Neuron (in vitro differentiated cells): ENCODE data around the gene CDH22.

ENCODE experiments used
- H2AFZ ChIP-seq: one replicate; pipeline ENCODE4 v1.6.1; 2013; ENCODE audit warnings: low read depth, mild to moderate bottlenecking, inconsistent platforms, low read length, moderate library complexity
- H3K27me3 ChIP-seq: one replicate; pipeline ENCODE4 v1.6.1; 2013; ENCODE audit warnings: low read length; ENCODE audit not compliant: insufficient read depth
- H3K36me3 ChIP-seq: one replicate; pipeline ENCODE4 v1.6.1; 2013; ENCODE audit warnings: low read length; ENCODE audit not compliant: insufficient read depth
- H3K4me1 ChIP-seq: one replicate; pipeline ENCODE4 v1.6.1; 2013; ENCODE audit warnings: low read length; ENCODE audit not compliant: insufficient read depth
- H3K4me3 ChIP-seq: 2 replicates; pipeline ENCODE4 v1.5.1; 2013; ENCODE audit warnings: mild to moderate bottlenecking, low read length, moderate library complexity
- H3K9me3 ChIP-seq: one replicate; pipeline ENCODE4 v1.6.1; 2013; ENCODE audit warnings: low read length

Gene CDH22

GRCh38 chr20:46240881-46241280, 67.4 kb downstream of the CDH22 start:
- no peak overlapping the region for H3K4me3 ChIP-seq
- no peaks in the 10 kb centered on the region for H3K36me3 ChIP-seq
- no peaks in the 10 kb centered on the region for H3K9me3 ChIP-seq
- peaks cover 24% of the 10 kb centered on the region for H3K27me3 ChIP-seq
- H3K4me1 ChIP-seq = no peaks in the 10 kb centered on the region
- H2AFZ ChIP-seq = no peak overlapping the region

GRCh38 chr20:46240065-46240464, 68.2 kb downstream of the CDH22 start:
- no peak overlapping the region for H2AFZ ChIP-seq
- no peaks in the 10 kb centered on the region for H3K36me3 ChIP-seq
- peaks cover 16% of the 10 kb centered on the region for H3K27me3 ChIP-seq
- no peaks in the 10 kb centered on the region for H3K9me3 ChIP-seq
- H3K4me3 ChIP-seq = no peak overlapping the region
- H3K4me1 ChIP-seq = no peaks in the 10 kb centered on the region

GRCh38 chr20:46237736-46238135, 70.6 kb downstream of the CDH22 start:
- no peak overlapping the region for H2AFZ ChIP-seq
- H3K36me3 ChIP-seq = no peaks in the 10 kb centered on the region
- H3K9me3 ChIP-seq = no peaks in the 10 kb centered on the region
- H3K27me3 ChIP-seq = peaks cover 13% of the 10 kb centered on the region
- H3K4me3 ChIP-seq = no peak overlapping the region
- no peaks in the 10 kb centered on the region for H3K4me1 ChIP-seq

GRCh38 chr20:46237227-46237626, 71.1 kb downstream of the CDH22 start:
- Histone ChIP-seq H3K4me1 (no peaks in the 10 kb centered on the region), H3K9me3 (no peaks in the 10 kb centered on the region), H2AFZ (no peak overlapping the region), H3K4me3 (no peak overlapping the region), H3K27me3 (peaks cover 10% of the 10 kb centered on the region), H3K36me3 (no peaks in the 10 kb centered on the region)

- Histone ChIP-seq H3K36me3 (no peaks in the 10 kb centered on the region), H3K27me3 (no peaks in the 10 kb centered on the region), H2AFZ (no peak overlapping the region), H3K9me3 (no peaks in the 10 kb centered on the region), H3K4me1 (no peaks in the 10 kb centered on the region), H3K4me3 (no peak overlapping the region)
These were observed 73.2 kb downstream of the CDH22 start for GRCh38 chr20:46235077-46235476.

- Histone ChIP-seq H3K36me3 (no peaks in the 10 kb centered on the region), H3K27me3 (no peaks in the 10 kb centered on the region), H3K4me3 (no peak overlapping the region), H3K9me3 (no peaks in the 10 kb centered on the region), H2AFZ (no peak overlapping the region), H3K4me1 (no peaks in the 10 kb centered on the region)
These were observed 74.6 kb downstream of the CDH22 start for GRCh38 chr20:46233701-46234100.

- Histone ChIP-seq H3K4me1 (no peaks in the 10 kb centered on the region), H3K27me3 (no peaks in the 10 kb centered on the region), H3K36me3 (no peaks in the 10 kb centered on the region), H2AFZ (no peak overlapping the region), H3K4me3 (no peak overlapping the region), H3K9me3 (no peaks in the 10 kb centered on the region)
These were observed 75.8 kb downstream of the CDH22 start for GRCh38 chr20:46232539-46232938.

GRCh38 chr20:46230801-46231282, 77.5 kb downstream of the CDH22 start:
- no peaks in the 10 kb centered on the region for H3K4me1 ChIP-seq
- no peaks in the 10 kb centered on the region for H3K27me3 ChIP-seq
- H3K9me3 ChIP-seq = no peaks in the 10 kb centered on the region

GRCh38 chr20:46230106-46230491, 78.2 kb downstream of the CDH22 start:
- Histone ChIP-seq H3K9me3 (no peaks in the 10 kb centered on the region), H3K27me3 (no peaks in the 10 kb centered on the region), H3K36me3 (no peaks in the 10 kb centered on the region), H3K4me1 (no peaks in the 10 kb centered on the region), H2AFZ (no peak overlapping the region), H3K4me3 (no peak overlapping the region)

More at GRCh38 chr20:46230801-46231282, 77.5 kb downstream of the CDH22 start:
- Histone ChIP-seq H3K36me3 (no peaks in the 10 kb centered on the region), H2AFZ (no peak overlapping the region), H3K4me3 (no peak overlapping the region)

GRCh38 chr20:46229478-46230105, 78.7 kb downstream of the CDH22 start:
- H3K27me3 ChIP-seq = no peaks in the 10 kb centered on the region

GRCh38 chr20:46228670-46229069, 79.6 kb downstream of the CDH22 start:
- no peaks in the 10 kb centered on the region for H3K27me3 ChIP-seq
- no peaks in the 10 kb centered on the region for H3K4me1 ChIP-seq
- H2AFZ ChIP-seq = no peak overlapping the region
- H3K4me3 ChIP-seq = no peak overlapping the region
- no peaks in the 10 kb centered on the region for H3K9me3 ChIP-seq
- no peaks in the 10 kb centered on the region for H3K36me3 ChIP-seq

More at GRCh38 chr20:46229478-46230105, 78.7 kb downstream of the CDH22 start:
- Histone ChIP-seq H3K9me3 (no peaks in the 10 kb centered on the region), H3K36me3 (no peaks in the 10 kb centered on the region), H3K4me1 (no peaks in the 10 kb centered on the region), H2AFZ (no peak overlapping the region), H3K4me3 (no peak overlapping the region)

- H3K27me3 ChIP-seq = no peaks in the 10 kb centered on the region
- no peaks in the 10 kb centered on the region for H3K9me3 ChIP-seq
- no peaks in the 10 kb centered on the region for H3K4me1 ChIP-seq
- H3K4me3 ChIP-seq = no peak overlapping the region
- no peaks in the 10 kb centered on the region for H3K36me3 ChIP-seq
- no peak overlapping the region for H2AFZ ChIP-seq
These were observed 81.0 kb downstream of the CDH22 start for GRCh38 chr20:46227272-46227767.

GRCh38 chr20:46226602-46227001, 81.7 kb downstream of the CDH22 start:
- Histone ChIP-seq H3K36me3 (no peaks in the 10 kb centered on the region), H2AFZ (no peak overlapping the region), H3K4me3 (no peak overlapping the region), H3K4me1 (peaks cover 2% of the 10 kb centered on the region), H3K9me3 (no peaks in the 10 kb centered on the region), H3K27me3 (no peaks in the 10 kb centered on the region)

GRCh38 chr20:46222521-46223007, 85.7 kb downstream of the CDH22 start:
- H2AFZ ChIP-seq = no peak overlapping the region
- H3K36me3 ChIP-seq = no peaks in the 10 kb centered on the region
- H3K4me3 ChIP-seq = no peak overlapping the region
- no peaks in the 10 kb centered on the region for H3K9me3 ChIP-seq
- peaks cover 16% of the 10 kb centered on the region for H3K4me1 ChIP-seq
- H3K27me3 ChIP-seq = no peaks in the 10 kb centered on the region
